Brain microvascular endothelial cell (primary cell): ENCODE measurements around the gene PGD.
"Not testable (repeated sequence)": the region's sequence is repeated elsewhere in the genome, so short reads cannot be mapped to it uniquely, and the experiment has no call there.

Experiments
- DNase-seq: peaks from one replicate; pipeline ENCODE4 v3.0.0-alpha.2; 2020
- H3K27ac ChIP-seq: fragments of 250-450 bp; sonication (Bioruptor Pico); 2 replicates; pipeline ENCODE4 v1.5.1; 2020; ENCODE audit warnings: mild to moderate bottlenecking, moderate library complexity
- H3K27me3 ChIP-seq: fragments of 250-450 bp; sonication (Bioruptor Pico); replicated peaks from 2 replicates; pipeline ENCODE4 v1.5.1; 2020; ENCODE audit warnings: mild to moderate bottlenecking
- H3K36me3 ChIP-seq: fragments of 250-450 bp; sonication (Bioruptor Pico); replicated peaks from 2 replicates; pipeline ENCODE4 v1.5.1; 2020; ENCODE audit warnings: mild to moderate bottlenecking
- H3K4me3 ChIP-seq: 2 replicates; pipeline ENCODE4 v1.5.1; 2011; ENCODE audit warnings: low read depth, mild to moderate bottlenecking, control low read depth, low read length, moderate library complexity
- CTCF ChIP-seq: IDR thresholded peaks from 2 replicates; pipeline ENCODE4 v1.5.1; 2011; ENCODE audit warnings: low read depth, mild to moderate bottlenecking, moderate library complexity, low read length, control low read depth, inconsistent platforms; ENCODE audit errors: missing control alignments
- in situ Hi-C: cut with HindIII; loops from 2 replicates; pipeline ENCODE4 v1.10.0; 2017; ENCODE audit warnings: low sequenced_read_pairs, low pct_ligation_motif_present

PGD gene

GRCh38 chr1:10451287-10451686 is 52.4 kb downstream of the PGD start:
- in situ Hi-C loops = no loop called here

GRCh38 chr1:10456048-10456447 is 57.2 kb downstream of the PGD start:
- H3K27ac ChIP-seq = no peak overlapping the region
- H3K36me3 ChIP-seq = peaks cover 3% of the 10 kb centered on the region
- in situ Hi-C loops = no loop called here

More at GRCh38 chr1:10451287-10451686, 52.4 kb downstream of the PGD start:
- DNase-seq = peak; percentile 10
- no peak overlapping the region for H3K4me3 ChIP-seq
- no peak for TF ChIP-seq CTCF
- no peaks in the 10 kb centered on the region for H3K36me3 ChIP-seq
- H3K27ac ChIP-seq = no peak overlapping the region
- H3K27me3 ChIP-seq = no peaks in the 10 kb centered on the region

GRCh38 chr1:10456661-10457060 is 57.8 kb downstream of the PGD start:
- DNase-seq = no peak
- peaks cover 7% of the 10 kb centered on the region for H3K36me3 ChIP-seq
- H3K27ac ChIP-seq = no peak overlapping the region
- H3K27me3 ChIP-seq = no peaks in the 10 kb centered on the region
- TF ChIP-seq CTCF = no peak
- H3K4me3 ChIP-seq = no peak overlapping the region
- in situ Hi-C loops = no loop called here

More at GRCh38 chr1:10456048-10456447, 57.2 kb downstream of the PGD start:
- H3K4me3 ChIP-seq = no peak overlapping the region
- no peaks in the 10 kb centered on the region for H3K27me3 ChIP-seq
- no peak for DNase-seq
- peak; percentile 7 for TF ChIP-seq CTCF

GRCh38 chr1:10457462-10457861 is 58.6 kb downstream of the PGD start:
- H3K27ac ChIP-seq, in situ Hi-C loops, H3K27me3 ChIP-seq, H3K4me3 ChIP-seq, DNase-seq: not testable (repeated sequence)
- H3K36me3 ChIP-seq = peaks cover 14% of the 10 kb centered on the region

GRCh38 chr1:10457875-10458274 is 59.0 kb downstream of the PGD start:
- Histone ChIP-seq H3K27ac (no peak overlapping the region), H3K36me3 (peaks cover 18% of the 10 kb centered on the region), H3K27me3 (no peaks in the 10 kb centered on the region), H3K4me3 (no peak overlapping the region)
- TF ChIP-seq CTCF = no peak
- DNase-seq = no peak
- in situ Hi-C loops = no loop called here

GRCh38 chr1:10459184-10459583 is 60.3 kb downstream of the PGD start:
- DNase-seq = peak; percentile 67
- no peaks in the 10 kb centered on the region for H3K27me3 ChIP-seq
- H3K36me3 ChIP-seq = peaks cover 26% of the 10 kb centered on the region
- TF ChIP-seq CTCF = no peak
- H3K27ac ChIP-seq = no peak overlapping the region
- H3K4me3 ChIP-seq = no peak overlapping the region
- in situ Hi-C loops = no loop called here
